Measurements from ENCODE around the gene FER. TPM values are rescaled to one million over a fixed set of nuclear protein-coding genes. Genes with fewer than 3 reads are reported as not detected.

FER gene
- total and polyA plus RNA-seq, 10 donors = 0.96 to 38.8 (median 21.2) TPM

DNA sequence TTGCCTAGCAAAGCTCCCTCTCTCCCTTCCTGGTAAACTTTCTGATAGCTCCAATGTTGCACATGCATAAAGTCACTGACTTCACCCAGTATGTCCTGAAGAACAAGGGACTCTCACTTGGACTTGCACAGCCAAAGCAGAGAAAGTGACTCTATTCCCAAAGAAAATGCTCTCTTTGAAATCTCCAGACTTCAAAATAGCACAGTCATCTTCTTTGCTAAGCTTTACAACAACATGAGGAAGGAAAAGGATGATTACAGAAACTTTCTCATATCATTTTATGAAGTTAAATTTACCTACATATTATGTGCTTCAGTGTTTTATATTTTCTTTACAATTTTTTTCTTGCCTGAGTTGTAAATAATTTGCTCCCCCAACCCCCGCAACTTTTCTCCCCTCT is 397.4 kb downstream of the FER start:
- intact Hi-C loops (cut with DNase I; ENCODE audit: low total_unique reads) = no loop called here
- H3K9me3 ChIP-seq = no peaks in the 10 kb centered on the region
- peaks cover 0 to 6% (median 0%) of the 10 kb centered on the region in 6 donors for H3K4me1 ChIP-seq
- DNase-seq = no peak
- 96 to 100% (median 98%) methylated on average over 1 of the region's 1 CpG for WGBS, 5 donors
- H3K27ac ChIP-seq = no peak overlapping the region
- no peaks in the 10 kb centered on the region for H3K27me3 ChIP-seq (replicated peaks in 1 of 7)
- H3K36me3 ChIP-seq = no peaks in the 10 kb centered on the region
- no peak overlapping the region for H3K4me3 ChIP-seq
- TF ChIP-seq, protein P1, sequence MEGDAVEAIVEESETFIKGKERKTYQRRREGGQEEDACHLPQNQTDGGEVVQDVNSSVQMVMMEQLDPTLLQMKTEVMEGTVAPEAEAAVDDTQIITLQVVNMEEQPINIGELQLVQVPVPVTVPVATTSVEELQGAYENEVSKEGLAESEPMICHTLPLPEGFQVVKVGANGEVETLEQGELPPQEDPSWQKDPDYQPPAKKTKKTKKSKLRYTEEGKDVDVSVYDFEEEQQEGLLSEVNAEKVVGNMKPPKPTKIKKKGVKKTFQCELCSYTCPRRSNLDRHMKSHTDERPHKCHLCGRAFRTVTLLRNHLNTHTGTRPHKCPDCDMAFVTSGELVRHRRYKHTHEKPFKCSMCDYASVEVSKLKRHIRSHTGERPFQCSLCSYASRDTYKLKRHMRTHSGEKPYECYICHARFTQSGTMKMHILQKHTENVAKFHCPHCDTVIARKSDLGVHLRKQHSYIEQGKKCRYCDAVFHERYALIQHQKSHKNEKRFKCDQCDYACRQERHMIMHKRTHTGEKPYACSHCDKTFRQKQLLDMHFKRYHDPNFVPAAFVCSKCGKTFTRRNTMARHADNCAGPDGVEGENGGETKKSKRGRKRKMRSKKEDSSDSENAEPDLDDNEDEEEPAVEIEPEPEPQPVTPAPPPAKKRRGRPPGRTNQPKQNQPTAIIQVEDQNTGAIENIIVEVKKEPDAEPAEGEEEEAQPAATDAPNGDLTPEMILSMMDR (IDR thresholded peaks at IDR 0.05 in 8 of 11, conservative IDR thresholded peaks at IDR 0.05 in 3 of 11) = no peak
- TF ChIP-seq POLR2AphosphoS5 (IDR thresholded peaks at IDR 0.05) (no peak), POLR2A (IDR thresholded peaks at IDR 0.05) (no peak)

DNA sequence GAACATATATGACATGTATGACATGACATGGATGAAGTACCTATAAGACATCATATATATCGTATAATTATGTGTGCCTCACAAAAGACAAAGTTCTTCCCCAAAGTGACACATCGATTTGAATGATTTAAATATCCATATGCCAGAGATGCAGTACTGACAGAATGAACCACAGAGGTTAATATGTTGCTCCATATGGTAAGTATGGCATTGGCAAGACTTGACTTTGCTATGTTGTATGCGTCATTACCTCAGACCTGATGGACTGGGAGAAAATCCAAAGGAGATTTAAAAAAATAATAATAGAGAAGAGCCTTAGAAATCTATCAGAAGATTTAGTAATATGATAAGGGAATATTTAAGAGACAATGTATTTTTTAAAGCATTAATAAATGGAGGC is 398.9 kb downstream of the FER start:
- intact Hi-C loops (cut with DNase I; ENCODE audit: low total_unique reads) = no loop called here
- Histone ChIP-seq H3K27ac (no peak overlapping the region), H3K27me3 (replicated peaks in 1 of 7) (no peaks in the 10 kb centered on the region), H3K4me1 (peaks cover 0 to 6% (median 0%) of the 10 kb centered on the region in 6 donors), H3K9me3 (no peaks in the 10 kb centered on the region), H3K36me3 (no peaks in the 10 kb centered on the region), H3K4me3 (no peak overlapping the region)
- WGBS, 5 donors = 87 to 96% (median 92%) methylated on average over 3 of the region's 3 CpGs
- DNase-seq = no peak
- TF ChIP-seq, protein P1 (IDR thresholded peaks at IDR 0.05 in 8 of 11, conservative IDR thresholded peaks at IDR 0.05 in 3 of 11) = no peak
- TF ChIP-seq POLR2AphosphoS5 (IDR thresholded peaks at IDR 0.05) (no peak), POLR2A (IDR thresholded peaks at IDR 0.05) (no peak)

DNA sequence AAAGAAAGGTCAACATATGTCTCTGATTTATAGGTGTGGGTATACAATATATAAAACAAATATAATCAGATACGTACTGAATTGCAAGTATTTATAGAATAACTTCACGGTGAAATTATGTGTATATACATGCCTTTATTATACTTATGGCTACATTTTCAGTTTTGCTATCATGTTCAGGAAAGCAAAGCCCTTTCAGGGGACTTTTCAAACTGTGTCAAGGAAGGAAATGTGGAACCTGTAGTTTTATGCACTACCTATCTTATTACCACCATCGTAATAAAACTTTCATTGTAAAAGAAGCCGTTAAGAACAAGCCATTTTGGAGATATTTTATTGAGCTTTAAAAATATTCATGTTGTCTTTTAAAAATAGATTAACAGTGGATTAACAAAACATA is 404.9 kb downstream of the FER start:
- H3K4me3 ChIP-seq = no peak overlapping the region
- 90 to 97% (median 97%) methylated on average over 4 of the region's 4 CpGs for WGBS, 5 donors
- H3K4me1 ChIP-seq = no peaks in the 10 kb centered on the region
- DNase-seq = no peak
- no peaks in the 10 kb centered on the region for H3K36me3 ChIP-seq
- H3K27ac ChIP-seq = no peak overlapping the region
- TF ChIP-seq, protein P1 (IDR thresholded peaks at IDR 0.05 in 8 of 11, conservative IDR thresholded peaks at IDR 0.05 in 3 of 11) = no peak
- TF ChIP-seq POLR2AphosphoS5 (IDR thresholded peaks at IDR 0.05) (no peak), POLR2A (IDR thresholded peaks at IDR 0.05) (no peak)
- no peaks in the 10 kb centered on the region for H3K9me3 ChIP-seq
- intact Hi-C loops (cut with DNase I; ENCODE audit: low total_unique reads) = no loop called here
- H3K27me3 ChIP-seq (replicated peaks in 1 of 7) = no peaks in the 10 kb centered on the region

DNA sequence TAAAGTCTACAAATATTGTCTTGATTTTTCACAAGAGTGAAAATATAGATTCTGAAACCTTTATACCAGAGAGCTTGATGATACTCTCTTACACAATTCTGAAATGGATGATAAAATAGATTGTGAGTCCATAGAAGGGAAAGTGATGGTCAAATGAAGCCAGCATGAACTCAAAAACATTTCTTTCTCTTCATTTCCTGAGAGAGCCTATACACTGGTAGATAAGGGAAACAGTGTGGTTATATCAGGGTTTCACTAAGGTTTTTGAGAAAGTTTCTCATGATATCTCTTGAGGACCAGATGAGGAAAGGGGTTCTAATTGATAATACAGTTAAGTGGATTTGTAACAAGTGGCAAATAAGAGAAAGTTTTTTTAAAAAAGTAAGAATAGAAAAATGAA is 407.9 kb downstream of the FER start:
- Histone ChIP-seq H3K27ac (no peak overlapping the region), H3K36me3 (no peaks in the 10 kb centered on the region), H3K27me3 (replicated peaks in 1 of 7) (no peaks in the 10 kb centered on the region), H3K4me3 (no peak overlapping the region), H3K4me1 (no peaks in the 10 kb centered on the region), H3K9me3 (no peaks in the 10 kb centered on the region)
- no peak for DNase-seq
- TF ChIP-seq POLR2AphosphoS5 (IDR thresholded peaks at IDR 0.05) = no peak
- no peak for TF ChIP-seq POLR2A (IDR thresholded peaks at IDR 0.05)
- TF ChIP-seq, protein P1 (IDR thresholded peaks at IDR 0.05 in 8 of 11, conservative IDR thresholded peaks at IDR 0.05 in 3 of 11) = no peak
- intact Hi-C loops (cut with DNase I; ENCODE audit: low total_unique reads) = no loop called here
